PFSK-1 (cell line): Measurements from ENCODE around the gene XRCC4.

Source experiments
- FOXP2 ChIP-seq: optimal IDR thresholded peaks from 2 replicates; pipeline ENCODE3; 2011; ENCODE audit warnings: borderline replicate concordance, control low read depth, inconsistent platforms; ENCODE audit not compliant: insufficient read depth; ENCODE audit errors: extremely low read length, extremely low read depth
- POLR2AphosphoS5 ChIP-seq: IDR thresholded peaks from 2 replicates; pipeline ENCODE4 v1.6.1; 2012; ENCODE audit warnings: low read depth, mild to moderate bottlenecking, control low read depth, low read length, moderate library complexity
- REST ChIP-seq, 2 experiments: IDR thresholded peaks; 2 replicates each; pipeline versions ENCODE4 v1.6.1 to v1.8.0; 2011 to 2012; ENCODE audit warnings: low read depth in 2 of 2, low read length in 2 of 2, control low read depth in 1 of 2, inconsistent platforms in 1 of 2, mild to moderate bottlenecking in 1 of 2, moderate library complexity in 1 of 2; ENCODE audit not compliant: insufficient read depth in 1 of 2
- SIN3A ChIP-seq: IDR thresholded peaks from 2 replicates; pipeline ENCODE4 v1.6.1; 2012; ENCODE audit warnings: mild to moderate bottlenecking, low read length, moderate library complexity, borderline replicate concordance; ENCODE audit not compliant: insufficient read depth
- TAF1 ChIP-seq: IDR thresholded peaks from 2 replicates; pipeline ENCODE4 v1.6.1; 2012; ENCODE audit warnings: low read length, control low read depth, borderline replicate concordance; ENCODE audit not compliant: insufficient read depth

The XRCC4 gene

GRCh38 chr5:83050723-83051340 is 26.5 kb upstream of the XRCC4 start:
- TF ChIP-seq FOXP2 (no peak), POLR2AphosphoS5 (no peak), TAF1 (no peak), REST (IDR thresholded peaks at IDR 0.05; ENCODE audit: insufficient read depth in 1 of 2, low read depth in 2 of 2, low read length in 2 of 2) (no peak), SIN3A (no peak)

- TF ChIP-seq SIN3A (no peak), TAF1 (no peak), POLR2AphosphoS5 (no peak), REST (IDR thresholded peaks at IDR 0.05; ENCODE audit: insufficient read depth in 1 of 2, low read depth in 2 of 2, low read length in 2 of 2) (no peak), FOXP2 (no peak)
Observed at GRCh38 chr5:83055166-83055565, 22.2 kb upstream of the XRCC4 start.

- TF ChIP-seq TAF1, result no peak
- no peak for TF ChIP-seq POLR2AphosphoS5
- TF ChIP-seq SIN3A, result no peak
- TF ChIP-seq REST (IDR thresholded peaks at IDR 0.05; ENCODE audit: insufficient read depth in 1 of 2, low read depth in 2 of 2, low read length in 2 of 2), result no peak
- no peak for TF ChIP-seq FOXP2
Observed at GRCh38 chr5:83058726-83059125, 18.6 kb upstream of the XRCC4 start.

GRCh38 chr5:83059341-83059740 is 18.0 kb upstream of the XRCC4 start:
- TF ChIP-seq POLR2AphosphoS5, result no peak
- TF ChIP-seq REST (IDR thresholded peaks at IDR 0.05; ENCODE audit: insufficient read depth in 1 of 2, low read depth in 2 of 2, low read length in 2 of 2), result no peak
- no peak for TF ChIP-seq TAF1
- no peak for TF ChIP-seq SIN3A
- no peak for TF ChIP-seq FOXP2
